HepG2 (cell line): ENCODE results near the gene CEP104. TPM values are rescaled to one million over a fixed set of nuclear protein-coding genes. Genes with fewer than 3 reads are reported as not detected.

ENCODE experiments used
- ELF3 ChIP-seq: IDR thresholded peaks from 2 replicates; pipeline ENCODE4 v1.6.1; 2016; ENCODE audit warnings: missing genetic modification reagents, missing compliant biosample characterization
- ETV5 ChIP-seq: IDR thresholded peaks from 2 replicates; pipeline ENCODE4 v1.6.1; 2018; ENCODE audit warnings: missing biosample characterization, missing genetic modification reagents, inconsistent platforms, borderline replicate concordance
- HES4 ChIP-seq: sonication (generic); formaldehyde crosslinking; IDR thresholded peaks from 2 replicates; pipeline ENCODE4 v1.9.0; 2021; ENCODE audit warnings: mild to moderate bottlenecking, missing genetic modification reagents, borderline replicate concordance
- KDM3A ChIP-seq: IDR thresholded peaks from 2 replicates; pipeline ENCODE4 v1.6.1; 2018; ENCODE audit warnings: low read depth, missing compliant biosample characterization
- NFE2L1 ChIP-seq: sonication (generic); formaldehyde crosslinking; IDR thresholded peaks from 2 replicates; pipeline ENCODE4 v1.4.0; 2020; ENCODE audit warnings: missing genetic modification reagents, mild to moderate bottlenecking, borderline replicate concordance
- PRDM15 ChIP-seq: sonication (generic); formaldehyde crosslinking; IDR thresholded peaks from 2 replicates; pipeline ENCODE4 v1.4.0; 2020; ENCODE audit warnings: missing genetic modification reagents
- SKI ChIP-seq: fragments of 450-650 bp; IDR thresholded peaks from one replicate; pipeline ENCODE4 v1.6.1; 2018; ENCODE audit warnings: mild to moderate bottlenecking; ENCODE audit not compliant: partially characterized antibody
- TIGD3 ChIP-seq: sonication (generic); formaldehyde crosslinking; IDR thresholded peaks from 2 replicates; pipeline ENCODE4 v1.5.1; 2020; ENCODE audit warnings: mild to moderate bottlenecking, missing genetic modification reagents, borderline replicate concordance
- ZBTB40 ChIP-seq, 2 experiments: fragments of 450-650 bp in 1 of 2; sonication (generic) in 1 of 2; formaldehyde crosslinking in 1 of 2; IDR thresholded peaks; 2 replicates each; pipeline versions ENCODE4 v1.6.1 to v1.8.0; 2016 to 2022; ENCODE audit warnings: antibody characterized with exemption in 1 of 2, mild to moderate bottlenecking in 1 of 2, missing genetic modification reagents in 1 of 2
- ZNF263 ChIP-seq: sonication (generic); formaldehyde crosslinking; IDR thresholded peaks from 2 replicates; pipeline ENCODE4 v1.4.0; 2020; ENCODE audit warnings: missing genetic modification reagents
- ZNF552 ChIP-seq: sonication (generic); formaldehyde crosslinking; IDR thresholded peaks from 2 replicates; pipeline ENCODE4 v1.9.0; 2022; ENCODE audit warnings: missing genetic modification reagents, mild to moderate bottlenecking, borderline replicate concordance
- polyA plus RNA-seq, 8 experiments: library from polyadenylated mRNA; depleted of rRNA in 3 of 8; stranded (reverse) in 7 of 8; unstranded in 1 of 8; fragments of >200 nt; fragmentation: Illumina TruSeq in 4 of 8; extraction: Trizol in 4 of 8; gene quantifications; 2 replicates each; pipeline versions ENCODE4 v1.2.1 to v1.2.3, GENCODE V29; 2011 to 2016; ENCODE audit warnings: low read depth in 4 of 8, missing spikeins in 1 of 8, mixed read lengths in 1 of 8; ENCODE audit not compliant: insufficient read depth in 1 of 8
- total RNA-seq, 5 experiments: library from RNA; depleted of rRNA; stranded (reverse); fragments of >200 nt; fragmentation: Illumina TruSeq; extraction: Trizol; gene quantifications; 2 replicates each; pipeline ENCODE4 v1.2.3, GENCODE V29; 2016; ENCODE audit warnings: low read depth in 1 of 5

CEP104 gene
- total and polyA plus RNA-seq, 2 of the 13 experiments (the other 11 are each of a cell fraction or from before 2014, with no cell fraction given): 20.4 to 30.1 TPM

- TF ChIP-seq PRDM15 (CRISPR knock-in tag) (no peak), ZNF552 (CRISPR knock-in tag) (no peak), NFE2L1 (CRISPR knock-in tag) (0 out of 2 replicates have a peak, but pooled peaks have one; percentile 27), ETV5 (no peak), ZNF263 (peak; percentile 65; the same call in 1 of the 2 replicates), SKI (no peak), KDM3A (CRISPR knock-in tag) (no peak), ZBTB40 (IDR thresholded peaks at IDR 0.05) (no peak), ZBTB40 (CRISPR knock-in tag; IDR thresholded peaks at IDR 0.05) (no peak), TIGD3 (CRISPR knock-in tag) (no peak), ELF3 (0 out of 2 replicates have a peak, but pooled peaks have one; percentile 8), HES4 (CRISPR knock-in tag) (no peak)
These were observed 82.0 kb downstream of the CEP104 start (continued) for GRCh38 chr1:3774946-3775489.
